Measurements from ENCODE around the gene ZBTB42. TPM values are rescaled to one million over a fixed set of nuclear protein-coding genes. Genes with fewer than 3 reads are reported as not detected.

The ZBTB42 gene
- total RNA-seq, 1 donor from 2014 or later, result 2.4 TPM

DNA sequence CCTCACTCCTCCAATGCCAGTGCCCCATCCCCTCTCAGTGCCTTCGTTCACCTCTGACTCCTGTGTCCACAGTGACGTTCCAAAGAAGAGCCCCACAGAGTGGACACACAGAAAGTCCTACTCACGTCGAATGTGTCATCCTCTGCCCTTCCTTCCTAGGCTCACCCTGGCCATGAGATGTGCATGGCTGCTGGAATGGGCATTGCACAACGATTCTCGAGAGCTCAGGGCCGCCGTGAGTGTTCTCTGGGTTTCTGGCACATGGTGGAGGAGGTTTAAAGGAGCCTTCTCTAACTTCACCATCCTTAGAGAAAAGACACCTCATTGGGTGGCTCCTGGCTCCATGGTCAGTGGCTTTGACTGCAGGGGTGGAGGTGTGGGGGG is 51.4 kb downstream of the ZBTB42 start:
- H3K4me3 Mint-ChIP-seq (ENCODE audit: unreplicated experiment), result no peak overlapping the region
- no peaks in the 10 kb centered on the region for H3K9me3 Mint-ChIP-seq (ENCODE audit: unreplicated experiment)
- TF ChIP-seq, protein P1, sequence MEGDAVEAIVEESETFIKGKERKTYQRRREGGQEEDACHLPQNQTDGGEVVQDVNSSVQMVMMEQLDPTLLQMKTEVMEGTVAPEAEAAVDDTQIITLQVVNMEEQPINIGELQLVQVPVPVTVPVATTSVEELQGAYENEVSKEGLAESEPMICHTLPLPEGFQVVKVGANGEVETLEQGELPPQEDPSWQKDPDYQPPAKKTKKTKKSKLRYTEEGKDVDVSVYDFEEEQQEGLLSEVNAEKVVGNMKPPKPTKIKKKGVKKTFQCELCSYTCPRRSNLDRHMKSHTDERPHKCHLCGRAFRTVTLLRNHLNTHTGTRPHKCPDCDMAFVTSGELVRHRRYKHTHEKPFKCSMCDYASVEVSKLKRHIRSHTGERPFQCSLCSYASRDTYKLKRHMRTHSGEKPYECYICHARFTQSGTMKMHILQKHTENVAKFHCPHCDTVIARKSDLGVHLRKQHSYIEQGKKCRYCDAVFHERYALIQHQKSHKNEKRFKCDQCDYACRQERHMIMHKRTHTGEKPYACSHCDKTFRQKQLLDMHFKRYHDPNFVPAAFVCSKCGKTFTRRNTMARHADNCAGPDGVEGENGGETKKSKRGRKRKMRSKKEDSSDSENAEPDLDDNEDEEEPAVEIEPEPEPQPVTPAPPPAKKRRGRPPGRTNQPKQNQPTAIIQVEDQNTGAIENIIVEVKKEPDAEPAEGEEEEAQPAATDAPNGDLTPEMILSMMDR (IDR thresholded peaks at IDR 0.05; ENCODE audit: unreplicated experiment), result no peak
- H3K4me1 Mint-ChIP-seq (ENCODE audit: unreplicated experiment), result no peaks in the 10 kb centered on the region
- peaks cover 3% of the 10 kb centered on the region for H3K27me3 Mint-ChIP-seq (ENCODE audit: unreplicated experiment)
- no peak for DNase-seq (ENCODE audit: low spot score)
- no peak overlapping the region for H3K27ac Mint-ChIP-seq (ENCODE audit: unreplicated experiment)
- no peaks in the 10 kb centered on the region for H3K36me3 Mint-ChIP-seq (ENCODE audit: low read depth, unreplicated experiment)

Other genes with a start within 250 kb of the ZBTB42 start
- gene C14orf180, start 221.3 kb upstream of the ZBTB42 start, total RNA-seq (ENCODE audit: unreplicated experiment), result not detected
- 0.54 TPM for gene TMEM179, start 196.3 kb upstream of the ZBTB42 start, total RNA-seq (ENCODE audit: unreplicated experiment)
- gene INF2, start 111.5 kb upstream of the ZBTB42 start, total RNA-seq (ENCODE audit: unreplicated experiment), result 97.2 TPM
- 6.1 TPM for gene ADSS1, start 76.9 kb upstream of the ZBTB42 start, total RNA-seq (ENCODE audit: unreplicated experiment)
- gene SIVA1, start 48.0 kb upstream of the ZBTB42 start, total RNA-seq (ENCODE audit: unreplicated experiment), result 84.3 TPM
- 133 TPM for gene AKT1, start 5.4 kb upstream of the ZBTB42 start, total RNA-seq (ENCODE audit: unreplicated experiment)
- gene CEP170B, start 64.2 kb downstream of the ZBTB42 start, total RNA-seq (ENCODE audit: unreplicated experiment), result 11.3 TPM
- 1.3 TPM for gene PLD4, start 123.8 kb downstream of the ZBTB42 start, total RNA-seq (ENCODE audit: unreplicated experiment)
- gene AHNAK2, start 177.3 kb downstream of the ZBTB42 start, total RNA-seq (ENCODE audit: unreplicated experiment), result 26.9 TPM
- gene CLBA1, start 184.7 kb downstream of the ZBTB42 start, total RNA-seq (ENCODE audit: unreplicated experiment), result 13.5 TPM
- gene CDCA4, start 220.0 kb downstream of the ZBTB42 start, total RNA-seq (ENCODE audit: unreplicated experiment), result 40.1 TPM